GM21619 (cell line): ENCODE results near the gene CIROP.

ENCODE experiments used
- ATAC-seq: cut with Tn5 transposase; IDR thresholded peaks from one replicate; pipeline ENCODE4 v1.9.1; 2021; ENCODE audit not compliant: unreplicated experiment

Gene CIROP

DNA sequence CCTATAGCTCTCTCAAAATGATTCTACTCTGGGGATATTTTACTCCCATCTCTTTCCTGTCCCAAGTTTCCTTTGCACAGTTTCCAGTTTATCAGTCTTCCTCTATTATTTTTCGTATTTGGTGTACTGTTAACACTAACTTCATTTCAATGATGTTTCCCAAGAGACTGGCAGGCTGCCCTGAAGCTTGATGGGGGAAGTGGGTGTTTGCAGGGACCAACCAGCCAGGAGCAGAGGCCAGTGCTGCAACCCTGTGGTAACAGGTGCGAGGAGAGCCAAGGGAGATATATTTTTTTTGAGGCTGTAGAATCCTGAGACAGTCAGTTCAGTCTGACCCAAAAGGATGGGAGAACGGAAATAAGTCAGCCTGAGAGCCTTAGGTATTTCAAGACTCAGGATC, 26.1 kb upstream of the CIROP start:
- no peak for ATAC-seq

DNA sequence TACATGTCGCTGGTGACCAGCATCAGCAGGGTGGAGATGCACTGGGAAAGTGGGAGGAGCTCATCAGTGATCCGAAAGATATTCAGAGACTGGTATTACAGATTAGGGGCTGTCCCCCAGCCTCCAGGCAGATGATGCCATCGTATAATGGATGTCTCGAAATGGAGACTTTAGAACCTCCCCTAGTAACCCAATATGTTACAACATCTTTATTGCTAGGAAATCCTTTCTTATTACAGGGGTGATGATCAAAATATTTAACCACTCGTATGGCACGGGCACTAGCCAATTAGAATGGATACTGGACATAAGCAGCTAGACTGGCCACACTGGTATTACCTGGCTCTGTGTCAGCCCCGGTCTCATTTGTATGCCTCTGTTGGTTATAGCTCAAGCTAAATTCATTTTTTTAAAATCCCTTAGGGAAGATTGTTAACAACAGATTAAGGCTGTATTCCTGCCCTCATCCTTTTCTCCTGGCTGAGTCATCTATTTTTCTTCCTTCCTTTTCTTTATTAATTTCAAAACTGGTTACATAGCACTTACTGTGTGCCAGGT, 25.0 kb upstream of the CIROP start:
- ATAC-seq: no peak

DNA sequence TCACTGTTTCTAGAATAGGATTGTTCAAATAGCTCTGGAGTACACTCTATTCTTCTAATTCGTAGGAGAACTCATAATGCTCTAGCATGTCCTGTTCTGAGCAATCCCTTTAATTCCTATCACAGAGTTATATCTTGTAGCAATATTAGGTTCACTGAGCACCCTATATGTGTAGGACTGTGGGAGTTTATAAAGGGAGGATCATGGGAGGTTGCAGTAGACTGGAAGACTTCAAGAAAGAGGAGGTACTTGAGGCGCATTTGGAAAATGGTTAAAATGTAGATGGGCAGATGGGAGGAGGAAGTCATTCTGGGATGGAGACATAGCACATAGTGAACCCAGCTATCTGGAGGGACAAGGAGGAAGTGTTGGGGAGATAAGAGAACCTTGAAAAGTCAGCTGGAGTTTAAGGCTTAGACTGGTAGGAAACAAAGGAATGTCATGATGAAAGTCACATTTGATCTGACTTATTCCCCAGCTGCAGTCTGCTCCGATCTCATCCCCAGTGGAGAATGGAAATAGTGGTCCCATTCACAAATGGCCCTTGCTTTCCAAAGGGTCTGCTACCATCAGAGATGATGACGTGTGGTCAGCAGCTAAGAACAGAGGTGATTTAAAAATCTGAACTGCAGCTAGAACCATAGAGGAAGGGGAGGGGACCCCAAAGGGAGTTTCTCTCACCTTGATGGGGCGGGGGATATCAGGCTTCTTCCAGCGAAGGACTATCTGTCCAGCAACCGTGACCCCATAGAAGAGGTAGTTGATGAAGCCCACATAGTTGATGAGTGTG, 24.4 kb upstream of the CIROP start:
- no peak for ATAC-seq

DNA sequence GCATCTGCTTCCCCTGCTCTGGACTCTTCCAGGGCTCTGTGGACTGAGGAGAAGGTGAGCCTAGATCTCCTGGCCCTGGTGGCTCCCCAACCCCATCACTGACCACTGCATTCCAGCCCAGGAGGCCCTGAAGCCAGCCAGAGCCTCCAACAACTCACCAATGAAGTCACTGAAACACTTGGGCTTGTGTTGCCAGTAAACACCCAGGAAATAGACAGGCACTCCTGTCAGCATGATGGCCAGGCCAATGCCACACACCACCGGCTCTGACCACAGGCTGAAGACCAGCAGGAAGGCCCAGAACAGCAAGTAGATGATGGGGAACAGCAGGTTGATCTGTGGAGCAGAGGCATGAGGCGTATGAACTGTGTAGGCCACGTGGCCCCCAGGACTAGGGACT, 23.1 kb upstream of the CIROP start:
- no peak for ATAC-seq

DNA sequence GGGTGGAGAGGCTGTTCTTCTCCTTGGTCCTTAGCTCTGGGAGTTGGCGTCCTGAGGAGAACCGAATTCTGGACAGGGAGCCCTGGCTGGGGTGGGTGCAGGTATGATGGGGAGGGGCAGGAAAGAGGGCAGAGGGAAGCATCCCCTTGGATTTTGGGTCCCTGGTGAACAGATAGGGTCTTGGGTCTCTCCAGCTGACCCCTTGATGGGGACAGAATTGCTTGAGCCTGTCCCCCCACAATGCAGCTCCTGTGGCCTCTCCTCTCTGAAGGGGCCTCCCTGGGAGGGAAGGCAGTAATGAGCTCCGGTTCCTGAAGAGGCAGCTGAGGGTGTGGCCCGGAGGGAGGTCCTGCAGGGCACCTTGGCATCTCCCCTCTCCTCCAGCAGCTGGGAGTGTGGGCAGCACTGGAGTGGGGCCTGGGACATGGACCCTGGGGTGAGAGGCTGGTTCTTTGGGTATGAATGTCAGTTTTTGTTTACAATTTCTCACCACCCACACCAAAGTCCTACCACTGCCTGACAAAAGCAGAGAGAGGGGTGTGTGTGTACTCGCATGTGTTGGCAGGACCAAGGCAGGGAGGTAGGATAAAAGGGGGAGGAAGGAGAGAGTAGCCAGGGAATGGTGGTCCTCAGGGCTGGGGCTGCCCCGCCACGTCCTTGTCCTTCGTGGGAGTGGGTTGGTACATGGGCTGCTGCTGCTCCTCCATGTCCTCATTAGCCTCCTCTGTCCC, 21.9 kb upstream of the CIROP start:
- ATAC-seq: no peak

DNA sequence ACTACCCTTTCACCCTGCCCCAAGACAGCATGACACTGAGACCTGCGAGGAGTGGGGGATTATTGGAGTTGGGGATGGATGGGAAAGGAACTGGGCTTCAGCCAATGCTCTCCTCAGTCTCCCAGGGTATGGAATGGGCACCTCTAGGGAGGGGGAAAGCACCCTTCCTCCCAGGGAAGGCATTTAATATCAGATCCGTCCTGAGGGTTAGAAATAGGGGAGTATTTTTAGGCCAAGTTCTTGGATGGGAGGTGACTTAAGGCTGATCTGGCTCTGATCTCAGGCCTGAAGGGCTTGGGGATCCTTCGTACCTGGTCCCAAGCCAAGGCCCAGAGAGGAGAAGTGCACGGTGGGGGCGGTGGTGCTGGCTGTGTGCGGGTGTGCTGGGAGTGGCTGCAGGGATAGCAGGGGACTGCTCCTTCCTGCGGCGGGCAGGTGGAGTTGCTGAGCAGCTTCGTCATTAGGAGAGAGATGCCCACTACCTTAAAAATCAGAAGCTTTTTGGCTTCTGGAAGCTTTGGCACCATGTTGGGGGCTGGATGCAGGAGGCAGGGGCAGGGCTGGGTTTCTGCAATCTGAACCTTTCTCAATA, 21.2 kb upstream of the CIROP start:
- no peak for ATAC-seq

DNA sequence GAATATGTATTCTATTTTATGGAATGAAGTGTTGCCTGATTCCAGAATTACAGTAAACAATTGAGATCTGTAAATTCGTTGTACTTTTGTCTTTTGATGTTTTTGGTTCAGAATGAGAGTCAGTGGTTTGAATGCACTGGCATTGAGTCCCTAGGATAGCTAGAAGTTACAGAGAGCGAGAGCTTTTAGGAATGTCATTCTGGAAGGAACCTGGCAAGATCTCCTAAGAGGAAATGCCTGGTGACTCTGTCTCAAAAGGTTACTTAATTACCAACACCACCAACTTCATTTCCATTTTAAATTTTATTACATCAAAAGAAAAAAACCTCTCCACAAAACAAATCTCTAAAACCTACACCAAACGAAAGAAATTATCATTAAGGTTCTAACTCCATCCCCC, 20.2 kb upstream of the CIROP start:
- ATAC-seq: no peak

DNA sequence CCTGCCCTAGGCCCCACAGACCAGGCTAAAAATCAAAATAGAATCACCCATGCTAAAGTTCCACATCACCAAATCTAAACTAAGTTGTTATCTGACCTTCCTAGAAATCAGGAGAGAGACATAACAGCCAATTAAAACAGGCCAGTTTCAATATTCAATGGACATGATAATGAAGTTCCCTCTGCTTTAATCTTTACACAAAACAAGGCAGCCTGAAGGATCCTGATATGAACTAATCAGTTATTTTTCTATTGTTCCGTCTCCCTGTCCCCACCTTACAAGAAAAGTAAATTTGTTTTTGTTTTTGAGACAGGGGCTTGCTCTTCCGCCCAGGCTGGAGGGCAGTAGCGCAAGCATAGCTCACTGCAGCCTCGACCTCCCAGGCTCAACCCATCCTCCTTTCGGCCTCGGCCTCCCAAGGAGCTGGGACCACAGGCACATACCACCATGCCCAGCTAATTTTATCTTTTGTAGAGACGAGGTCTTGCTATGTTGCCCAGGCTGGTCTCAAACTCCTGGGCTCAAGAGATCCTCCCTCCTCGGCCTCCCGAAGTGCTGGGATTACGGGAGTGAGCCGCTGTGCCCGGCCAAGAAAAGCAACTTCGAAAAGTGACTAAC, 19.7 kb upstream of the CIROP start:
- ATAC-seq: no peak

DNA sequence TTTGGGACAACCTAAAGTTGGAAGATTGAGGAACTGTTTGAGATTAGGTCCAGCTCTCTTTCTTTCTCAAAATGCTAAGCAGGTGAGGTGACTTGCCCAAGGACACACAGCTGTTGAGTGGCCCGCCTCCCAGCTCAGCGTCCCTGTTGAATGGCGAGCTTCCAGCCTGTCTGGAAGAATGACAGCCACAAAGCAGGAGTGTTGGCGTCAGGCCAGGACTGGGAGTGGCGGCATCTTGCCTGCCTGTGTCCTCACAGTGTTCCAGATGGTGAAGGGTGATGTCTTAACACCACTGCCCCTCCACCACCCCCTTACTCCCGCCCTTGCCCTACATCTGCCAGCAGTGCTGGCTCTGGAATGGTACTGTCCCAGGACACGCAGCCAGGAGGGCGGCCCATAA, 18.6 kb upstream of the CIROP start:
- ATAC-seq: no peak

DNA sequence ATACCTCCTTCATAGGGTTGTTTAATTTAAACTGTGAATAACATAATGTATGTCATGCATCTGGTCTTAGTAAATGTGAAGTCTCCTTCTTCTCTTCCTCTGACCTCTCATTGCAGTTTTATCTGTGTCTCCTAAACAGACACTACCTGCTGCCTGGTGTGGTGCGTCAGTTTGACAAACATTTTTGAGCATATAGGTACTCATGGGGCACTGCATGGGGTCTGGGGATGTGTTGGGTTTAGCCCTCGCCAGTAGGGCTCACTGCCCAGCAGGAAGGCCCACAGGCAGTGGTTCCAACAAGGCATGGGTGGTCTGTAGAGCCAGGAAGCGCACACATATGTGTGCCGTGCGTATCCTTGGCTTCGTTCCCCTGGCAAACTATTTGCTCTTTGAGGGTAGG, 17.3 kb upstream of the CIROP start:
- ATAC-seq: no peak

DNA sequence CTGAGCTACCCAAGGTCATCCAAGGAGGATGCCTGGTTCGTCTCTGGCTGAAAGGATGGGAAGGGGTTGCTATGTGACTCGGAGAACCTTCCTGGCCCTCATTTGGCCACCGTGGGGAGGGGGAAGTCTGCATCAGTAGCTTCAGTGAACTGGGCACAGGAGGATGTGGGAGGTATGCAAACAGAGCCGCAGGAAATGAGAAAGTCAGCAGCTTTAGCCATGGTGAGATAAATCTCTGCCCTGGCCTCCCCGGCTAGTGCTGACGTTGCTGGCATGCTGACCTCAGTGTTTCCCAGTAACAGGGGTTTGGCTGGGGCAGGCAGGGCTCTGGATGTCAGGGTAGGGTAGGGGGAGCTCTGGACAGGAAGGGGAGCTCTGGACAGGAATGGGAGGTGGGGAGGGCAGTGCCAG, 16.6 kb upstream of the CIROP start:
- ATAC-seq: peak; percentile 64

DNA sequence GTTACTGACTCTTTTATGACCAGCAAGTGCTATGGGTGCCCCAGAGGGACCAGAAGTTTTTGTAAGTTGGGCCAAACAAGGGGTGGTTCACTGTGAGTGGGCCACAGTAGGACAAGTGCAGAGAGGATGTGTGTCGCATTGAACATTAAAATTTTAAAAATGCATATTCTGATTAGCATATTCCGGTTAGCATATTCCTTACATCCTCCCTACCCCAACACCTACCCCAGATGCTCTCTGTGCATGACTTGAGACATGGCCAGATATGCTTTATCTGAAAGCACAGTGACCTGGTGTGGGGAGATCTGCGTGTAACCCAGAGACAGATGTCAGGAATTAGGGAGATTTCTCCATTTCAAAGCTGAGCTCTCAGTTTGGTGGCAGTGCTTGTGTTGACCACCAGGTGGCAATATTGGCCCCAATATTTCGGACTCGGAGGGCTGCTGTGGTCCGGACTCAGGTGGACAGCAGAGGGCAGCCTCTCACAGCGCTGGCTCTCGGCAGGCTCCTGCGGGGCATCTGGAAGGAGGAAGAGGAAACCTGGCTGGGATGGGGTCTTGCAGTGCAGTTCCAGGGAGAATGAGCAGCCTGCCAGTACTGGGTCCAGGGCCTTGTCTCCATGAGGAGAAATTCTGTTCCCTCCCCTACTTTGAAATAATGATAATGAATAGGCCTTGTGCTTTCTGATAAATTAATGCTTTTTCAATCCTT, 15.9 kb upstream of the CIROP start:
- ATAC-seq: peak; percentile 65

DNA sequence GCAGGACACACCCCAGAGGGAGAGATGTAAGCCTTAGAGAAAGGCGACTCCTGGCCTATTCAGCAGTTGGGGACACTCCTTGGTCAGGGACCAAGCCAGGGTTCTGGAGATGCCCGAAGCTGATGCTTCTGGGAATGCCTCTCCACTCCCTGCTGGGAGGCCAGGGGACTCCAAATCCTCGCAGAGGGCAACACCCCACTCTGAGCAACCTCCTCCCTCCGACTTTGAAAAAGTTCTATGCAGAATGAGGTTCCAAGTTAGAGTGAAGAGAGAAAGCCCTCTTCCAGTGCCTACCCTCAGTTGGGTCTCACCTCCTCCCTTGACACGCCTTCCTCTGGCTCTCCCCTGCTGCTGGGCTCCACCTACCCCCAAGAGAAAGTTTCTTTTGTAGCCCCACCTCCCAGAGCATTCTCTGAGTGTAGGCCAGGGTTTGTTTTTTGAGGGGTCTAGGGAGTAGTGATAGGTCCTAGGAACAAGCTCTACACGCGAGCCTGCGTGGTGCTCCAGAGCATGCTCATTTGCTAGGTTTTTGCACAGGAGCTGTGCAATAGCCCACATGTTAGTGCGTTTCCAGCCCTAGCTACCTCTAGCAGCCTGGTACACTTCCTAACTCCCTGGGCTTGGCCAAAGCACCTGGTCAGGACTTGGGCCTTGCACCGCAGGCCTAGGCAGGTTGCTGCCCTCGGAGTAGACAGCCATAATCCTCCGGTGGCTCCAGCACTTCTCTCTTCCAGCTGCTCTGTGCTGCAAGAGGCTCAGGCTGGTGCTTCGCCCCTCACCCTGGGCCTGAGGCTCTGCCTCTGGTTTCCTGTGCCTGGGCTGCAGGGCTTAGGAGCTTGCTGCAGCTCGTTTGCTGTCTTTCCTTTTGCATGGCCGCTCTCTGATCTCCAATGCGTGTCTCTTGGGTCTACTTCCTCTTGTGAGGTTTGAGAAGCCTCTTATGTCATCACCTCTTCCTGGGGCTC, 14.9 kb upstream of the CIROP start:
- ATAC-seq: no peak

DNA sequence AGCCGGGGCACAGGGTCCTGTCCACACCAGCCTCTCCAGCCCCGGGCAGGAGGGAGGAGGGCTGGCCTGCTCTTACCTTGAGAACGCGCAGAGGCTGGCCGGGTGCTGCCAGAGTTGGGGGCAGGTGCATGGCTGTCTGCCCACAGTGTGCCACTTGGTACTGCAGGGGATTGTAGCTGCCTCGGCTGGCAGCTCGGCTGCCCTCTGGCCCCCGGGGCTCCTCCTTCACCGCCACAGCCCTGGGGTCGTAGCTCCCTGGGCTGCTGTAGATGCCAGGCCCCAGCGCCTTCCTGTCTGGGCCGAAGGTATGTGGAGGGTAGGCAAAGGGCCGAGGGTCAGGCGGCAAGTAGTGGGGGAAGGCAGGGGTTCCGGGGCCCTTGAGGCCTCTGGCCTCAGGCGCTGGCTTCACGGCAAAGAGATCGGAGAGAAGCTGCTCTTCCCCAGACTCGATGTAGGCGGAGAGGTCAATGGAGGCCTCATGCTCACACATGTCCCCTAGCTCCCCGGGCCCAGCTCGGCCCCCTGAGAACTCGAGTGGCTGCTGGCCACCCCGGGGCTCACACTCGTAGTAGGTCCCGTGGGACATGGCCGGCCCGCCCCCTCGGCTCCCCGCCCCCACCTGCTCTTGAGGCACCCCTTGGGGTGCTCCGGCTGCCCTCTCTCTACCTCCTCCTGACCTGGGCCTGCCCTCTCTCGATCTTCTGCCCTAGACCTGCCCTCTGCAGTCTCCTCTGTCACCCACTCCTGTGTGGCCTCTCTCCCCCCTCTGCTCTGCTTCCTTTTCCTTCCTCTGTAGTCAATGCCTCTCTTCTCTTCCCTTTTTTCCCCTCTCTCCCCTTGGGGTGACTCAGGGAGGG, 13.9 kb upstream of the CIROP start, which contains the start of gene CEBPE:
Gene CEBPE (minus strand): TSS at position 750 of the 857 bp plus-strand sequence. CDS start 164 bp downstream, at position 586.
- ATAC-seq: no peak

DNA sequence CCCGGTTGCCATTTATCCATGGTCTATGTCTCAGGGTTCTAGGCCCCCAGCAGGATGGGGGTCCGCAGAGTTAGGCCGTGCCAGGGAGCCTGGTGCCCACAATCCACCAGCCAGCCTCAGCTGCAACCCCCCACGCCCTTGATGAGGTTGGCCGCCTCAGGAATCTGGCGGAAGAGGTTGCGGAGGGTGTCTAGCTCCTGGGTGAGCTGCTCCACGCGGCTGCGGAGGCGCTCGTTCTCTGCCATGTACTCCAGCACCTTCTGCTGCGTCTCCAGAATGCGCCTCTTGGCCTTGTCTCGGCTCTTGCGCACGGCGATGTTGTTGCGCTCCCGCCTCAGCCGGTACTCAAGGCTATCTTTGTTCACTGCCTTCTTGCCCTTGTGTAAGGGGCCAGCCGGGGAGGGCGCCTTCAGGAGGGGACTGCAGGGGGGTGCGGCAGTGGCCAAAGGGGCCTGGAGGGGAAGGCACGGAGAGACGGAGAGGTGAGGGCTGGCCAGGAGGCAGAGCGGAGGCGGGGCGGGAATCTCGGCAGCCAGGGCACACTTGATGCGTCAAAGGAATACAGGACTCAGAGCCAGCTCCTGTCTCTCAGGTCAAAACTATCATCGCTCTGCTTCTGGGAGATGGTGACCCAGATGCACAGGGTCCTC, 12.7 kb upstream of the CIROP start:
- ATAC-seq: no peak

DNA sequence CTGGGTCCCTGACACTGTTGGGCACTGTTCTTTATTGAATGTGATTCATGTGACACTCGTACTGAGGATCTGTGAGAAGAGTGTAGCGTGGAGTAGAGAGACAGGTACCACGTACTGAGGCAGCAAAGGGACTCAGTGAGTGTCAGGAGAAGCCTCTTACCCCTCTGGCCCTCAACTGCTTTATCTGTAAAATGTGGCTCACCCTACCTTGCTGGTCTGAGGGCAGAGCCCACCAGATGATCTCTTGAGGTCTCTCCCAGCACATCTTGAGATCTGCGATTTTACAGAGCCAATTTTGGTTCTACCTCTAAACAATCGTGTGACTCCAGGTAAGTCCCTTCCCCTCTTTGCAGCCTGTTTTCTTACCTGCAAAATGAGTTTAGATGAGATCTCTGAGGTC, 11.1 kb upstream of the CIROP start:
- no peak for ATAC-seq

DNA sequence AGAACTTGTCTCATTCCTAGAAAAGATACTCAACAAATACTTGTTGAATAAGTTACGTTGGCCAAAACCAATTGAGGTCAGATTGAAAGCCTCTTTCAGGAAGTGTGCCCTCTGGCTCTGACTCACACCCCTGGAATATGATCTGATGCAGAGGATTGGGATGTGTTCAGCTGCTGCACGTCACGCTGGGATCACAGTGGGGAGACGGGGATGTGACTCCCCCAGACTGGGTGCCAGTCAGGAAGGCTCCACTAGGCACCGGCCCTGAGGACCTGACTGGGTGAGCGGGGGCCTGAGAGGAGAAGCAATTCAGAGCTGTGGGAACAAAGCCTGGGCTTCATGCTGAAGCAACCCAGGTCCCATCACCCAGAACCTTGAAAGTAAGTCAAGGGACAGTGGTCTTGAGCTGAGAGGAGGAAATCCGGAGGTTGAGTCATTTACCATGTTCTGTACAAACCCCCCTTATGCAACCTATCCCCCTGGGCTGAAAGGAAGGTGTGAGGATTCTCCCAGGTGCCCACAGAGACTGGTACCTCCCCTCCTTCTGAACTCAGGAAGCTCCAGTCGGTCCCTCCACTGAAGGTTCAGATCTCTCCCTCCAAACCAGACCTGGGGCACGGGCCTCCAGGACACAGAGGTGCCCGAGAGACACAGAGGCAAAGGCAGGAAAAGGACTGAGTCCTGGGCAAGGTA, 10.4 kb upstream of the CIROP start:
- ATAC-seq: no peak

DNA sequence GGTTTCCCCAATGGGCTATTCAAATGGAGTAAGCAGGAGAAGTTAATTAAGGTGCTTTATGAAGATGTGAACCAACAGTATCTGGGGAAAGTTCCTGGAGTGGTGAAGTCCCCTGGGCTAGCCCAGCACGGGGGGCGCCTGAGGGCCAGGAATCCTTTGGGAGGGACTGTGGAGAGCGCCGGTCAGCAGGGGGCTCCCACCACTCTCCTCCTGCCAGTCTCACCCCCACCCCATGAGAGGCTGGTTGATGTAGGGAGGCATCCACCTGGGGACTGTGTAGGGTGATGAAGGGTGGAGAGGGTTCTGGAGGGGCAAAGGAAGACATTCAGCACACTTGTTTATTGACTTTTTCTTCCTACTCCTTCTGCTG, 9.9 kb upstream of the CIROP start:
- no peak for ATAC-seq
